Ishikawa (cell line): Measurements from ENCODE around the gene SGCD.

Experiments
- CEBPB ChIP-seq: IDR thresholded peaks from 2 replicates; pipeline ENCODE4 v1.6.1; 2012
- CREB1 ChIP-seq: IDR thresholded peaks from 2 replicates; pipeline ENCODE4 v1.6.1; 2012; ENCODE audit warnings: low read depth
- EGR1 ChIP-seq: IDR thresholded peaks from 2 replicates; pipeline ENCODE4 v1.6.1; 2012
- EP300 ChIP-seq: IDR thresholded peaks from 2 replicates; pipeline ENCODE4 v1.6.1; 2012; ENCODE audit warnings: borderline replicate concordance
- FOXM1 ChIP-seq: IDR thresholded peaks from 2 replicates; pipeline ENCODE4 v1.6.1; 2012; ENCODE audit warnings: low read depth, borderline replicate concordance
- MAX ChIP-seq: IDR thresholded peaks from 2 replicates; pipeline ENCODE4 v1.6.1; 2012
- NFIC ChIP-seq: IDR thresholded peaks from 2 replicates; pipeline ENCODE4 v1.6.1; 2012
- RAD21 ChIP-seq: IDR thresholded peaks from 2 replicates; pipeline ENCODE4 v1.6.1; 2012; ENCODE audit warnings: low read depth
- REST ChIP-seq: IDR thresholded peaks from 2 replicates; pipeline ENCODE4 v1.6.1; 2012; ENCODE audit warnings: low read depth, mild to moderate bottlenecking
- TAF1 ChIP-seq: IDR thresholded peaks from 2 replicates; pipeline ENCODE4 v1.6.1; 2012; ENCODE audit warnings: low read depth, mild to moderate bottlenecking
- TCF12 ChIP-seq: IDR thresholded peaks from 2 replicates; pipeline ENCODE4 v1.6.1; 2012; ENCODE audit warnings: low read depth
- TEAD4 ChIP-seq: IDR thresholded peaks from 2 replicates; pipeline ENCODE4 v1.6.1; 2012
- YY1 ChIP-seq: IDR thresholded peaks from 2 replicates; pipeline ENCODE4 v1.6.1; 2012; ENCODE audit warnings: low read depth
- ZBTB7A ChIP-seq: IDR thresholded peaks from 2 replicates; pipeline ENCODE4 v1.6.1; 2012; ENCODE audit warnings: low read depth
- TF ChIP-seq, protein P1 (sequence below): IDR thresholded peaks from 2 replicates; pipeline ENCODE4 v1.6.1; 2012

SGCD gene

DNA sequence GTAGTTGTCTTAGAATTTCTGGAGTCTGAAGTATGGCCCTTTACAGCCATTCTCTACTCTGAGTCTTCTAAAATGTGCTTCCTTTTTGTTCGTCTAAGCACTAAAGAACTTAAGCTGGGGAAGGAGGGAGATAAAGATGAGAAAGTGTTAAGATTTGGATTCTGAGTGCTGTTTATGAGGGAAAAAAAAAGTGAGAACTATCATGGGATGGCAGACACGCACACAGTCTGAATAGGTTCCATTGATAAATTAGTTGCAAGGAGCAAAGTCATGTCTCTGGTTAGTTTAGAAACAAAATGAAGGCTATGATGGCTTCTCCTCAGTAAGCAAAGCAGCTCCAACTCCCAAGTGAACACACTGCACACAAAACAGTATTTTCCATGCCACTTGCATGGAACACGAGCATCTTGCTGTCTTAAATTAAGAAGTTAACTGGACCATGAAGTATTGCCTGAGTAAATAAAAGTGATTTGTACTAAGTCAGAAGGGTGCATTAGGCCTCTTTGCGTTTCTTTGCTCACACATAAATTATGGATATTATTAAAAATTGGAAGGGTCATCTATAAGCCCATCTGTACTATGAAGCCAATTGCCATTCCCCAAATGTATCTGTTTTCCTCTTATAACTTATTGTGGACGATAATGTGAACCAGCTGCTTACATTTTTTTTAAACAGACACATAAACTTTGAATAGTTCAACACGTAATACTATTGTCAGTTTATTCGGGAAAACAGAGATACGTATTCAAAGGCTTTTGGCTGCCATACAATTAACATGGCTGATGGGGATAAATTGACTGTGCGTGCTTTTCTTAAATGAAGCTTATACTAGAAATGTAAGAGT lies 199.3 kb downstream of the SGCD start:
- TF ChIP-seq MAX, result no peak
- TF ChIP-seq EP300, result no peak
- TF ChIP-seq EGR1, result no peak
- TF ChIP-seq TCF12, result no peak
- TF ChIP-seq NFIC, result no peak
- TF ChIP-seq, protein P1, sequence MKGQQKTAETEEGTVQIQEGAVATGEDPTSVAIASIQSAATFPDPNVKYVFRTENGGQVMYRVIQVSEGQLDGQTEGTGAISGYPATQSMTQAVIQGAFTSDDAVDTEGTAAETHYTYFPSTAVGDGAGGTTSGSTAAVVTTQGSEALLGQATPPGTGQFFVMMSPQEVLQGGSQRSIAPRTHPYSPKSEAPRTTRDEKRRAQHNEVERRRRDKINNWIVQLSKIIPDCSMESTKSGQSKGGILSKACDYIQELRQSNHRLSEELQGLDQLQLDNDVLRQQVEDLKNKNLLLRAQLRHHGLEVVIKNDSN, result no peak
- TF ChIP-seq CEBPB, result no peak
- TF ChIP-seq RAD21, result no peak
- TF ChIP-seq TEAD4, result no peak
- TF ChIP-seq ZBTB7A, result no peak
- no peak for TF ChIP-seq FOXM1
- no peak for TF ChIP-seq YY1
- no peak for TF ChIP-seq REST
- no peak for TF ChIP-seq TAF1
- no peak for TF ChIP-seq CREB1

DNA sequence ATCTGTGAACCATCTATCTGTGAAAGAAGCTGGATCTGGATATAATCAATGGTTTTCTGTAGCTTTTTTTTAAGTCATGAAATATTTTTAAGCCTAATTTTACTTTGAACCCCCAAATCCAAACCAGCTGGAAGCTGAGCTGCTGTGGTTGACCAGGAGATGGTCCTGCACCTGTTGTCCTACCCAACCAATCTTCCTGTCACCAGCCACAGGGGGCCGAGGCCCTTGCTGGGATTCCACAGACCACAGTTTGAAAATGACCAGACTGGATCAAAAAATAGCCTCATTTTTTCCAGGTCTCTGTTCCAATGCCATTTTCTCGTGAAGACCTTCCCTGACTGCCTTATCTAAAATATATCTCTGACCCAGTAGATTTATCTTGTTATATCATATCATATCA lies 200.6 kb downstream of the SGCD start:
- TF ChIP-seq CEBPB (no peak), RAD21 (no peak), ZBTB7A (no peak), REST (no peak), TCF12 (no peak), TEAD4 (no peak), EGR1 (no peak), NFIC (no peak), CREB1 (no peak), FOXM1 (no peak), TAF1 (no peak), EP300 (no peak), MAX (no peak), YY1 (no peak)
- TF ChIP-seq, protein P1, result no peak

- TF ChIP-seq REST (no peak), CREB1 (no peak), TCF12 (no peak), CEBPB (no peak), NFIC (no peak), ZBTB7A (no peak), EGR1 (no peak)
Observed at GRCh38 chr5:156528673-156529072, 201.7 kb downstream of the SGCD start.

DNA sequence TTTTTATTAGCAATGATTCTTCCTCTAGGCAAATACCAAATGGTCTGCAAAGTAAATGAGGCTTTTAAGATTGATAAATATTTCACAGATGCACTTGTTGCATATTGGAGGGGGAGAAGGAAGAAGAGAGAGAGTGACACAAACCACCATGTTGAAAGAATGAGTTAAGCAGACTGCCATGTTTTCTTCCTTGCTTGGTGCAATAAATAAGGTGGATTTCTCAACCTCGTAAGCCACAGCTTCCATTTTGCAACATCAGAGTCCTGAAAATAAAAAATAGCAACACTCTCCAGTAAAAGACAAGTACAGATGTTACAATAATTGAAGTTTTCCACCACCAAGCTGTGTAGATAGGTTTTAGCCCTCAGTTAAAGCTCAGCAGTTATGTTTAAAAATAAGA lies 202.9 kb downstream of the SGCD start:
- TF ChIP-seq ZBTB7A, result no peak
- TF ChIP-seq NFIC, result no peak
- no peak for TF ChIP-seq CEBPB
- TF ChIP-seq TAF1, result no peak
- no peak for TF ChIP-seq REST
- TF ChIP-seq FOXM1, result no peak
- TF ChIP-seq CREB1, result no peak
- no peak for TF ChIP-seq EGR1
- TF ChIP-seq YY1, result no peak
- no peak for TF ChIP-seq TCF12
- no peak for TF ChIP-seq EP300
- TF ChIP-seq, protein P1, result no peak
